HUES6 (cell line): ENCODE results near the gene NXPH4.

Source experiments
- H3K27ac ChIP-seq: 2 replicates; pipeline ENCODE4 v1.7.0; 2013; ENCODE audit warnings: low read depth, mild to moderate bottlenecking, low read length, inconsistent platforms
- H3K27me3 ChIP-seq: 2 replicates; pipeline ENCODE4 v1.6.1; 2013; ENCODE audit warnings: low read length; ENCODE audit not compliant: control insufficient read depth, insufficient read depth
- H3K36me3 ChIP-seq: 2 replicates; pipeline ENCODE4 v1.6.1; 2013; ENCODE audit warnings: low read length; ENCODE audit not compliant: control insufficient read depth, insufficient read depth
- H3K4me1 ChIP-seq: 2 replicates; pipeline ENCODE4 v1.6.1; 2013; ENCODE audit warnings: low read length; ENCODE audit not compliant: control insufficient read depth, insufficient read depth
- H3K4me3 ChIP-seq: 2 replicates; pipeline ENCODE4 v1.5.1; 2013; ENCODE audit warnings: low read depth, low read length
- H3K9ac ChIP-seq: one replicate; pipeline ENCODE4 v1.6.1; 2013; ENCODE audit warnings: mild to moderate bottlenecking, low read length
- H3K9me3 ChIP-seq: 2 replicates; pipeline ENCODE4 v1.6.1; 2013; ENCODE audit warnings: low read depth, low read length; ENCODE audit not compliant: control insufficient read depth, insufficient read depth

NXPH4 gene

GRCh38 chr12:57204454-57204853 lies 12.1 kb upstream of the NXPH4 start:
- no peak overlapping the region for H3K27ac ChIP-seq
- no peaks in the 10 kb centered on the region for H3K27me3 ChIP-seq
- no peaks in the 10 kb centered on the region for H3K4me1 ChIP-seq
- H3K4me3 ChIP-seq = no peak overlapping the region
- no peaks in the 10 kb centered on the region for H3K9me3 ChIP-seq
- H3K9ac ChIP-seq = no peak overlapping the region
- peaks cover 93% of the 10 kb centered on the region for H3K36me3 ChIP-seq

- Histone ChIP-seq H3K36me3 (peaks cover 93% of the 10 kb centered on the region), H3K4me1 (no peaks in the 10 kb centered on the region), H3K27ac (no peak overlapping the region), H3K9ac (no peak overlapping the region), H3K4me3 (no peak overlapping the region), H3K9me3 (no peaks in the 10 kb centered on the region), H3K27me3 (no peaks in the 10 kb centered on the region)
Measured at GRCh38 chr12:57205186-57205585, 11.4 kb upstream of the NXPH4 start.

GRCh38 chr12:57205931-57206330 lies 10.7 kb upstream of the NXPH4 start:
- Histone ChIP-seq H3K27ac (no peak overlapping the region), H3K9ac (no peak overlapping the region), H3K4me3 (no peak overlapping the region), H3K36me3 (peaks cover 93% of the 10 kb centered on the region), H3K27me3 (no peaks in the 10 kb centered on the region), H3K9me3 (no peaks in the 10 kb centered on the region), H3K4me1 (no peaks in the 10 kb centered on the region)

GRCh38 chr12:57207731-57208630 lies 8.6 kb upstream of the NXPH4 start:
- peaks cover 5% of the 10 kb centered on the region; the same call in 1 of the 2 replicates for H3K4me1 ChIP-seq
- no peaks in the 10 kb centered on the region for H3K27me3 ChIP-seq

GRCh38 chr12:57208631-57209282 lies 7.8 kb upstream of the NXPH4 start:
- Histone ChIP-seq H3K27ac (no peak overlapping the region), H3K4me1 (peaks cover 10% of the 10 kb centered on the region), H3K36me3 (peaks cover 84% of the 10 kb centered on the region), H3K4me3 (no peak overlapping the region), H3K27me3 (peaks cover 4% of the 10 kb centered on the region), H3K9ac (no peak overlapping the region), H3K9me3 (no peaks in the 10 kb centered on the region)

More at GRCh38 chr12:57207731-57208630, 8.6 kb upstream of the NXPH4 start:
- peaks cover 92% of the 10 kb centered on the region for H3K36me3 ChIP-seq
- no peaks in the 10 kb centered on the region for H3K9me3 ChIP-seq
- no peak overlapping the region for H3K9ac ChIP-seq
- H3K4me3 ChIP-seq = no peak overlapping the region
- no peak overlapping the region for H3K27ac ChIP-seq

GRCh38 chr12:57209916-57210315 lies 6.7 kb upstream of the NXPH4 start:
- Histone ChIP-seq H3K9me3 (no peaks in the 10 kb centered on the region), H3K27ac (no peak overlapping the region), H3K9ac (no peak overlapping the region), H3K27me3 (peaks cover 16% of the 10 kb centered on the region), H3K4me1 (peaks cover 20% of the 10 kb centered on the region), H3K4me3 (no peak overlapping the region), H3K36me3 (peaks cover 72% of the 10 kb centered on the region)

GRCh38 chr12:57210461-57210860 lies 6.1 kb upstream of the NXPH4 start:
- peaks cover 21% of the 10 kb centered on the region for H3K27me3 ChIP-seq
- H3K36me3 ChIP-seq = peaks cover 67% of the 10 kb centered on the region
- H3K9ac ChIP-seq = no peak overlapping the region

GRCh38 chr12:57210926-57211692 lies 5.5 kb upstream of the NXPH4 start:
- Histone ChIP-seq H3K9ac (no peak overlapping the region), H3K4me3 (no peak overlapping the region), H3K27me3 (peaks cover 28% of the 10 kb centered on the region), H3K36me3 (peaks cover 61% of the 10 kb centered on the region), H3K27ac (no peak overlapping the region), H3K4me1 (peaks cover 26% of the 10 kb centered on the region), H3K9me3 (no peaks in the 10 kb centered on the region)

More at GRCh38 chr12:57210461-57210860, 6.1 kb upstream of the NXPH4 start:
- Histone ChIP-seq H3K27ac (no peak overlapping the region), H3K9me3 (no peaks in the 10 kb centered on the region), H3K4me3 (no peak overlapping the region), H3K4me1 (peaks cover 20% of the 10 kb centered on the region)

GRCh38 chr12:57211791-57212700 lies 4.5 kb upstream of the NXPH4 start:
- no peaks in the 10 kb centered on the region for H3K9me3 ChIP-seq
- peaks cover 27% of the 10 kb centered on the region for H3K4me1 ChIP-seq
- no peak overlapping the region for H3K4me3 ChIP-seq
- peaks cover 54% of the 10 kb centered on the region for H3K36me3 ChIP-seq
- peaks cover 36% of the 10 kb centered on the region for H3K27me3 ChIP-seq
- H3K27ac ChIP-seq = no peak overlapping the region
- H3K9ac ChIP-seq = no peak overlapping the region

- Histone ChIP-seq H3K36me3 (peaks cover 50% of the 10 kb centered on the region), H3K9ac (no peak overlapping the region), H3K27me3 (peaks cover 42% of the 10 kb centered on the region), H3K4me1 (peaks cover 34% of the 10 kb centered on the region), H3K9me3 (no peaks in the 10 kb centered on the region), H3K27ac (no peak overlapping the region), H3K4me3 (no peak overlapping the region)
Measured at GRCh38 chr12:57212701-57213057, 3.9 kb upstream of the NXPH4 start.
